NCI-H1694 treated with DMSO at 0.1 percent for 48 hours (cell line): Measurements from ENCODE around the gene STAT3.
"Not testable (repeated sequence)": the region's sequence is repeated elsewhere in the genome, so short reads cannot be mapped to it uniquely, and the experiment has no call there.

Experiments used
- DNase-seq: peaks from one replicate; lab custom pipeline; 2025; lab: John Stamatoyannopoulos, UW

The STAT3 gene

DNA sequence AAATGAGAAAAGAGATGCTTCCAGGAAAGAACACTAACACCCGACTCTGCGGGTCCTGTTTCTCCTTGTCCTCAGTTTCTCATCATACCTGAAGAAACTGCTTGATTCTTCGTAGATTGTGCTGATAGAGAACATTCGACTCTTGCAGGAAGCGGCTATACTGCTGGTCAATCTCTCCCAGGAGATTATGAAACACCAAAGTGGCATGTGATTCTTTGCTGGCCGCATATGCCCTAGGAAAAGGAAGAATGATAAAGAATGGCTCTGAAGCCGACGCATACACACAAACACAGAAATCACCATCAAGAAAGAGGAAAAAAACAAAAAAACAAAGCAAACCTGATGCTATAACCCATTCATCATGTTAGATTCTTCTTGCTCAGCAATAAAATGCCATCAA, 41.8 kb downstream of the STAT3 start:
- DNase-seq, result no peak

DNA sequence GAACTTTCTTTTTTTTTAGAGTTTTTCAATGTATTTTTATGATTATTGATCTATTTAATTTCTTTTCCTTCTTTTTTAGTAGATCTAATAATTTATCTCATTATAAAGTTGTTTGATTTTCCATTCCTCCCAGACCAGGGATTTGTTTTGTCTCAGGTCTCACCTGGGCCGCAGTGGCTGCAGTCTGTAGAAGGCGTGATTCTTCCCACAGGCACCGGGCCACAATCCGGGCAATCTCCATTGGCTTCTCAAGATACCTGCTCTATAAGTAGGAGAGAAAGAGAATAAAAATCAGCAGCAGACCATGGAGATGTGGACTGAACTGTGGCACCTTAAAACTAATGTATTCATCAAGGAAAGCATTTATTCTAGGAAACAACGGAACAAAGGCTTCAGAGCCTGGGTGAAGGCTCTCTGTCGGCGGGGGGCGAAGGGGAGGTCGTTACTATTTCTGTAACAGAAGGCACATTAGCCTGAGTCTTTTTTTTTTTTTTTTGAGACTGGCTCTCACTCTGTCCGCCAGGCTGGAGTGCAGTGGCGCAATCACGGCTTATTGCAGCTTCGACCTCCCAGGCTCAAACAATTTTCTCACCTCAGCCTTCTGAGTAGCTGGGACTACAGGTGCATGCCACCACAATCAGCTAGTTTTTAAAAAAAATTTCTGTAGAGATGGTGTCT, 42.7 kb downstream of the STAT3 start:
- DNase-seq, result no peak

DNA sequence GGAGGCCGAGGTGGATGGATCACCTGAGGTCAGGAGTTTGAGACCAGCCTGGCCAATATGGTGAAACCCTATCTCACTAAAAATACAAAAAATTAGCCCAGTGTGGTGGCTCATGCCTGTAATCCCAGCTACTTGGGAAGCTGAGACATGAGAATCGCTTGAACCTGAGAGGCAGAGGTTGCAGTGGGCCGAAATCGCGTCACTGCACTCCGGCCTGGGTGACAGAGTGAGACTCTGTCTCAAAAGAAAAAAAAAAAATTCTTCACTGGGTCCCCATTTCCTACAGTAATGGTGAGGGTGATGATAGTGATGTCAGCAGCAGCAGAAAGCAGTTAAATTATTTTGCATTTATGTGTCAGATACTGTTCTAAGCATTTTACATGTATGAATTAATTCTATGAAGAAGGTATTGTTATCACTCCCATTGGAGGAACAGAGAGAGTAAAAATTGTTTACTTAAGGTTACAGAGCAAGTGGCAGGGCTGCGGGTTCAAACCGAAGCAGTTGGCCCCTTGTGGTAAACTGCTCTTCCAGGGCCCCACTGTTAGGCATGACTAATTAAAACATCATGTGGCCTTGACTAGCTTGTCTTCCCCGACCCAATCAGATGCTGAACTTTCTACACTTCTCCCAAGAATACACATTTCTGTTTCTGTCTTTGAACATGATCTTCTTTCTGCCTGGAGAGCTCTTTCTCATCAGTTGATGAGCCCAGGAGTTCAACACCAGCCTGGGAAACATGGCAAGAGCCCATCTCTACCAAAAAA, 45.8 kb downstream of the STAT3 start:
- no peak for DNase-seq

- no peak for DNase-seq
Observed at GRCh38 chr17:42341568-42341967, 46.7 kb downstream of the STAT3 start.

GRCh38 chr17:42340691-42341127, 47.5 kb downstream of the STAT3 start:
- no peak for DNase-seq

DNA sequence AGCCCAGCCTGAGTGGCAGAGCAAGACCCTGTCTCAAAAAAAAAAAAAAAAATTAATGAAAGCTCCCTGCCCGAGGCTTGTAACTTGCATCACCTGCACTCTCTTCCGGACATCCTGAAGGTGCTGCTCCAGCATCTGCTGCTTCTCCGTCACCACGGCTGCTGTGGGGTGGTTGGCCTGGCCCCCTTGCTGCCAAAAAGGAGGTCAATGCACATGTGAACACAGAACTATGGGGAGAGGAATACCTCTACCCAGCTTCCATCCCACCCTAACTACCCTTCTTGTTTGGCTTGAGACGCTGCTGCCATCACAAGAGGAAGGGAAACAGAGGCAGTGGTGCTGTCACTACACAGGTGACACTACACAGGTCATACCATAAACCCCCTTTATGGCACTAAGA, 49.0 kb downstream of the STAT3 start:
- DNase-seq, result no peak

- no peak for DNase-seq
Observed at GRCh38 chr17:42338427-42338985, 49.7 kb downstream of the STAT3 start.

DNA sequence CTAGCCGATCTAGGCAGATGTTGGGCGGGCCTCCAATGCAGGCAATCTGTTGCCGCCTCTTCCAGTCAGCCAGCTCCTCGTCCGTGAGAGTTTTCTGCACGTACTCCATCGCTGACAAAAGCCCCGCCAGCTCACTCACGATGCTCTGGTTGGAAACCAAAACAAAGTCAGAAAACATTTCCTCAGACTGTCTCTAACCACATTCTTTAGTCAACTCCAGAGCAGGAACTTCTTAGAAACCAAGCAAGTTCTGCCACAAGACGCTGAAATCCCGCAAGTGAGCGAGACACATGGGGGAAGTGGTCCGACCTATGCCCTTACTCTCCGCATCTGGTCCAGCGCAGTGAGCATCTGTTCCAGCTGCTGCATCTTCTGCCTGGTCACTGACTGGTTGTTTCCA, 50.8 kb downstream of the STAT3 start:
- peak; percentile 12 for DNase-seq

GRCh38 chr17:42334677-42335076, 53.6 kb downstream of the STAT3 start:
- DNase-seq, result no peak

- DNase-seq, result no peak
Observed at GRCh38 chr17:42333053-42333452, 55.2 kb downstream of the STAT3 start.

GRCh38 chr17:42329025-42329976, 58.9 kb downstream of the STAT3 start:
- DNase-seq, result no peak

GRCh38 chr17:42325026-42325425, 63.2 kb downstream of the STAT3 start:
- DNase-seq, result no peak

DNA sequence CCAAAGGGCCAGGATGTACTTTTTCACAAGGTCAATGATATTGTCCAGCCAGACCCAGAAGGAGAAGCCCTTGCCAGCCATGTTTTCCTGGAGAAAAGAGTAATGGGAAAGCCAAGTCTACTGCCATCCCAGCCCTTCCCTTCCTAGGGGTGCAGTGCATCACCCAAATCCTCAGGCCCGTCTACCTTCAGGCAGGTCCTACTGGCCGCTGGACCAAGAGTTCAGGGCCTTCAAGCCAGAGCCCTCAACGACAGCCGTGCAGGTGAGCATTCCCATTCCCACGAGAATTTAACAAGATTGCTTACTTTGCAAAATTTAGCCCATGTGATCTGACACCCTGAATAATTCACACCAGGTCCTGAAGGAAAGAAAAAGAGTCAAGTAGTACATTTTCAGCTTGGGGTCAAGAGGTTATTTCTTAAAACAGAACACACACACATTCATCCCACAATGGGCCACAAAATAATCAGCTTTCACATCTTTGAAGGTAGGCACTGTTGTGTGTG, 64.9 kb downstream of the STAT3 start:
- DNase-seq, result no peak

DNA sequence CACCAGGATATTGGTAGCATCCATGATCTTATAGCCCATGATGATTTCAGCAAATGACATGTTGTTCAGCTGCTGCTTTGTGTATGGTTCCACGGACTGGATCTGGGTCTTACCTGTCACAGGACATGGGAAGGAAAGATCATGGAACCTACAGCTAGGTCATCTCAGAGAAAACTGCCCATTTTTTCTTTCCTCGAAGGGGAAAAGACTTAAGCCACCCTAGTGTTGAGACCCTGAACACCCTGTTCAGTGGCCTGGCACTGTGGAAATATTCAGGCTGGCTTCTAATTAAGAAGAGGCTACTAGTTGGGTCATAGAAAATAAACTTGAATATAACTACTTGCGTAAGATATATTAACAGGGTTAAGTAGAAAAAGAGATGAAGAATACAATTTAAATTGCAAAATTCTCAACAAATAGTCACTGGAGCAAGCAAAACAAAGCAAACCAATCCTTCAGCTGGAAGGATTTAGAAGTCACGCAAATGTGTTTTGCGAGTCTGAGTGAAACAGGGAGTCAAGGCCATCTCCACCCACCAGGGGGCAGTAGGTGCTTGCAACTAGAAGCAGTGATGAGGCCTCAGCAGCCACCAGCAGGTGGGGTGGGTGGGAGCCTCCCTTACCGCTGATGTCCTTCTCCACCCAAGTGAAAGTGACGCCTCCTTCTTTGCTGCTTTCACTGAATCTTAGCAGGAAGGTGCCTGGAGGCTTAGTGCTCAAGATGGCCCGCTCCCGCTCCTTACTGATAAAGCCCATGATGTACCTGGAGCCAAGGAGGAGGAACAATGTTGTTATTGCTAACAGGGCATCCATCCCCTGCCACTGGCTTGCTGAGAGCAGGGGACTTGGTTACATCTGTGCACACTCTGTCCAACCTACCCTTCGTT, 65.6 kb downstream of the STAT3 start:
- DNase-seq, result peak; percentile 93

DNA sequence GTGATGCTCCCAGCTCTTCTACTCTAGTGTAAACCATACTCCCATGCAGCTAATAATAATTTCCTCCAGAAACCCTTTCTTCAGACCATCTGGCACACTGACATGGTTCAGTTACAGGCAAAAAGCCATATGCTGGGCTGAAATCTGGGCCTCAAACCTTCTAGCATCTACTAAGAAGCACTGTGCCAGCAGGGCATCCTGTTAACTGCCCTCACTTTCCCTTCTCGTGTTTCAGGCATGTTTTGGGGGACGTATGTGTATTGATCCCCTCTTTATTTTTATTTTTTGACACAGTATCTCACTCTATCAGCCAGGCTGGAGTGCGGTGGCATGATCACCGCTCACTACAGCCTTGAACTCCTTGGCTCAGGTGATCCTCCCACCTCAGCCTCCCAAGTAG, 66.7 kb downstream of the STAT3 start:
- peak; percentile 93 for DNase-seq

GRCh38 chr17:42317967-42318366, 70.3 kb downstream of the STAT3 start:
- DNase-seq, result not testable (repeated sequence)

DNA sequence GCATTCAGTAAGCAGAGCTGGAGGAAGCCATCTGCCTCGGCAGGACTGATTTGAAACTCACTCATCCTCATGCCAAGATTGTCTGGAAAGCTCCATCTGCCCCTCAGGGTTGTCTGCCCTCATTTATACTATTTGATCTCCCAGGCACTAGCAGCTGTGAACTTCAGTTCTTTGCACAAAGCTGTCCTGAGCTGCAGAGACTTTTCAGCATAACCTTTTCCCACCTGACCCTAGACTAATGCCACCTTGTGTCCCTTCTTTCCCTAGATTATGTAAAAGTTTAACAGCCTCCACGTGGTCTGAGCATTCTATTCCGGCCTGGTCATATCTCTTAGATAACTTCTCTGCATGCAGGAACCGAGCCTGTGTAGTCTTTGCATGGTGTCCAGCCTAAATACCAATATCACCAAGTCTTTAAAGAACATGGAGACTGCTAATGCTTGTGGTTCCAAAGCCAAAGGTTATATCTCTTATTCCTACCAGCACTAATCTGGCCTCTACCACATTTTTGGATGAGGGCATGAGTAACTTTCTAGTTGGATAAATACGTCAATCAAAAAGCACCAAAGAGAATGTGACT, 70.9 kb downstream of the STAT3 start:
- DNase-seq, result peak; percentile 83

- DNase-seq, result peak; percentile 68
Observed at GRCh38 chr17:42316755-42317154, 71.5 kb downstream of the STAT3 start.

DNA sequence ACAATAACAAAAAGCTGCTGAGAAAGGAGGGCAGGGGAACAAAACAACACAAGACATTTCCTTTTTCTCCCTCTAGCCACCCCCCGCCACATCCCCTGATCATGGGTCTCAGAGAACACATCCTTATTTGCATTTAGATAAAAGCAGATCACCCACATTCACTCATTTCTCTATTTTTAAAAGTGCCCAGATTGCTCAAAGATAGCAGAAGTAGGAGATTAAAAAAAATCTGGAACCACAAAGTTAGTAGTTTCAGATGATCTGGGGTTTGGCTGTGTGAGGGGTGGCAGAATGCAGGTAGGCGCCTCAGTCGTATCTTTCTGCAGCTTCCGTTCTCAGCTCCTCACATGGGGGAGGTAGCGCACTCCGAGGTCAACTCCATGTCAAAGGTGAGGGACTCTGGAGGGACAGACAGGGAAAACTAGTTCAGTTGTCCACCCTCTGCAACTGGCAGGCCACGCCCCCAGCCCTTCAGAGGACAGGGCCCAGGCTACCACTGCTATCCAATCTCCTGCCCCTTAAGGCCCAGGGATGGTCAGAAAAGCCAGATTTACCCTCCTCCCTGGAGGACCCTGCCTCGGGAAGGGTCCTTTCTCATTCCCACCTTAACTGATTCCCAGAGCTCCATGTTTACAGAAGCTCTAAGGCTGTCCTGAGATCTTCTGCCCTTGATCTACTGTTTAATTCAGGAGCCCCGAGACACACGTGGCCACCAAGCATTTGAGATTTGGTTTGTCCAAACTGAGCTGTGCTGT, 72.7 kb downstream of the STAT3 start:
- DNase-seq, result no peak
